HL-60 (cell line): ENCODE data around the gene DKK1.

ENCODE experiments used
- DNase-seq, 2 experiments: peaks; one replicate each; pipeline ENCODE4 v3.0.0-alpha.2; 2010 to 2020; ENCODE audit warnings: low read depth in 1 of 2, low spot score in 1 of 2
- H3K27ac ChIP-seq: fragments of 250-450 bp; sonication (Bioruptor Pico); replicated peaks from 2 replicates; pipeline ENCODE4 v1.5.1; 2020; ENCODE audit warnings: mild to moderate bottlenecking, moderate library complexity
- H3K27me3 ChIP-seq: fragments of 250-450 bp; sonication (Bioruptor Pico); 2 replicates; pipeline ENCODE4 v1.5.1; 2021; ENCODE audit warnings: mild to moderate bottlenecking, moderate library complexity; ENCODE audit not compliant: insufficient read depth, poor library complexity, severe bottlenecking
- H3K4me3 ChIP-seq: replicated peaks from 2 replicates; pipeline ENCODE4 v1.5.1; 2011; ENCODE audit warnings: mild to moderate bottlenecking, control low read depth, low read length; ENCODE audit not compliant: insufficient read depth
- CTCF ChIP-seq: IDR thresholded peaks from one replicate; pipeline ENCODE4 v1.5.1; 2011; ENCODE audit warnings: low read length, control low read depth, inconsistent platforms; ENCODE audit not compliant: insufficient read depth
- GABPA ChIP-seq: IDR thresholded peaks from 2 replicates; pipeline ENCODE4 v1.6.1; 2012; ENCODE audit warnings: low read depth
- POLR2AphosphoS5 ChIP-seq: IDR thresholded peaks from 2 replicates; pipeline ENCODE4 v1.6.1; 2012; ENCODE audit warnings: low read depth
- SPI1 ChIP-seq: IDR thresholded peaks from 2 replicates; pipeline ENCODE4 v1.6.1; 2012; ENCODE audit warnings: low read depth, mild to moderate bottlenecking, borderline replicate concordance
- TF ChIP-seq, protein P1 (sequence below): IDR thresholded peaks from 2 replicates; pipeline ENCODE4 v1.6.1; 2012; ENCODE audit warnings: low read depth; ENCODE audit not compliant: insufficient replicate concordance

The DKK1 gene

DNA sequence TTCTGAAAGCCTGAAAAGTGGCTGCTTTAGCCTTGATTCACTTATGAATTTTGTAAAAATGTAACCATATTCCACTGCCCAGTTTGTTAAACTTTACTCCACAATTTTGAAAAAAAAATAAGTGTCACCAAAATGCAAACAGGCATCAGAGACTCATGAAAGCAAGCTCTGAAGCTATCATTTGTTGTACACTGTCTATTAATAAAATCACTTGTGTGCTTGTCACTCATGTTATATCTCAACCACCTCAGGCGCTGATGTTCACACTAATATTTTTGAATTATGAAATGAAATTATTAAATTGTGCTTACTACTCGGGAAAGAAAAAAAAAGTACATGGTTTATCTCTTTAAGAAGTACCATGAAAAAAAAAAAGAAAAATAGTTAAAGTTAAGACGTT lies 34.5 kb upstream of the DKK1 start:
- TF ChIP-seq, protein P1, sequence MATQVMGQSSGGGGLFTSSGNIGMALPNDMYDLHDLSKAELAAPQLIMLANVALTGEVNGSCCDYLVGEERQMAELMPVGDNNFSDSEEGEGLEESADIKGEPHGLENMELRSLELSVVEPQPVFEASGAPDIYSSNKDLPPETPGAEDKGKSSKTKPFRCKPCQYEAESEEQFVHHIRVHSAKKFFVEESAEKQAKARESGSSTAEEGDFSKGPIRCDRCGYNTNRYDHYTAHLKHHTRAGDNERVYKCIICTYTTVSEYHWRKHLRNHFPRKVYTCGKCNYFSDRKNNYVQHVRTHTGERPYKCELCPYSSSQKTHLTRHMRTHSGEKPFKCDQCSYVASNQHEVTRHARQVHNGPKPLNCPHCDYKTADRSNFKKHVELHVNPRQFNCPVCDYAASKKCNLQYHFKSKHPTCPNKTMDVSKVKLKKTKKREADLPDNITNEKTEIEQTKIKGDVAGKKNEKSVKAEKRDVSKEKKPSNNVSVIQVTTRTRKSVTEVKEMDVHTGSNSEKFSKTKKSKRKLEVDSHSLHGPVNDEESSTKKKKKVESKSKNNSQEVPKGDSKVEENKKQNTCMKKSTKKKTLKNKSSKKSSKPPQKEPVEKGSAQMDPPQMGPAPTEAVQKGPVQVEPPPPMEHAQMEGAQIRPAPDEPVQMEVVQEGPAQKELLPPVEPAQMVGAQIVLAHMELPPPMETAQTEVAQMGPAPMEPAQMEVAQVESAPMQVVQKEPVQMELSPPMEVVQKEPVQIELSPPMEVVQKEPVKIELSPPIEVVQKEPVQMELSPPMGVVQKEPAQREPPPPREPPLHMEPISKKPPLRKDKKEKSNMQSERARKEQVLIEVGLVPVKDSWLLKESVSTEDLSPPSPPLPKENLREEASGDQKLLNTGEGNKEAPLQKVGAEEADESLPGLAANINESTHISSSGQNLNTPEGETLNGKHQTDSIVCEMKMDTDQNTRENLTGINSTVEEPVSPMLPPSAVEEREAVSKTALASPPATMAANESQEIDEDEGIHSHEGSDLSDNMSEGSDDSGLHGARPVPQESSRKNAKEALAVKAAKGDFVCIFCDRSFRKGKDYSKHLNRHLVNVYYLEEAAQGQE = no peak
- TF ChIP-seq GABPA (no peak), CTCF (no peak), POLR2AphosphoS5 (no peak), SPI1 (no peak)
- H3K4me3 ChIP-seq = no peak overlapping the region
- H3K27ac ChIP-seq = no peak overlapping the region

DNA sequence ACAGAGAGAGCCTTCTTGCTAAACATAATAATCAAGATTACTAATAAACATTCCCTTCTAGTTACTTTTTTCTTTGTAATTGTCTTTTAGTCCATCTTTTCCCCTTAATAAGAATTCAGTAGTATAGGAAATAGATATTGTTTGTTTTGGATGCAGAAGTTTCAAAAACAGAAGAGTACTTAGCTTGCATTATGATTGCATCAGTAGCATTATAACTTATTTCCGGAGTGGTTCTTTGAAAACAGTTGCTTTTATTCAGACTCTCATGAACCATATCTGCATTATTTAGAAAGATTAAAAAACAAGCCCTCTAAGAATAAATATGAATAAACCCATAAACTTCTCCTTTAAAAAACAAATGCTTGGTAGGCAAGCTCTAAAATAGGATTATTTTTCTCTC lies 34.0 kb upstream of the DKK1 start:
- H3K27me3 ChIP-seq = no peaks in the 10 kb centered on the region
- no peak overlapping the region for H3K4me3 ChIP-seq
- no peak for TF ChIP-seq SPI1
- no peak for TF ChIP-seq GABPA
- TF ChIP-seq, protein P1 = no peak
- TF ChIP-seq CTCF = no peak
- H3K27ac ChIP-seq = no peak overlapping the region
- DNase-seq = no peak

More for the DNA sequence above, 34.5 kb upstream of the DKK1 start:
- H3K27me3 ChIP-seq = no peaks in the 10 kb centered on the region
- no peak for DNase-seq

DNA sequence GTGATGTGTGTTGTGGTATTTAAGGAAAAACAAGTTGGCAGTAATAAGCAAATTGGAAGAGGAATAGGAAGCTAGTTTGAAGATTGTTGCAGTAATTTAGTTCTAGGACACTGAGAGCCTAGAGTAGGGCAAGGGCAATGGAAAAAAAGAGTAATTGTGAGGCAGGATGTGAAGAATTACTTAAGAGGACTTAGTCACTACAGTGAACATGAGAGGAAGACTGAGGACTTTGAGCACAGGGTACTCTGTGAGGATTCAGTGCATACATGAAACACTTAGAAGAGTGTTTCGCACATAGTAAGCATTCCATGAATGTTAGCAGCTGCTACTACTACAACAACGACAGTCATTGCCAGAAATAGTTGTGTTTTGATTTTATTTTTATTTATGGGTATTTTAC lies 30.9 kb upstream of the DKK1 start:
- Histone ChIP-seq H3K27ac (no peak overlapping the region), H3K4me3 (no peak overlapping the region), H3K27me3 (no peaks in the 10 kb centered on the region)
- no peak for DNase-seq
- TF ChIP-seq CTCF (no peak), GABPA (no peak), SPI1 (no peak), POLR2AphosphoS5 (no peak)
- TF ChIP-seq, protein P1 = no peak
